K562 (cell line): ENCODE results near the gene ENTPD3. TPM values are rescaled to one million over a fixed set of nuclear protein-coding genes. Genes with fewer than 3 reads are reported as not detected.

ENCODE experiments used
- ATAC-seq: fragments of 200-7000 bp; cut with Tn5 transposase; 3 replicates; pipeline ENCODE4 v1.9.1; 2020; ENCODE audit warnings: moderate library complexity
- BruUV-seq: library from RNA; stranded (reverse); fragments of 400-500 nt; replicated peaks from 2 replicates; lab custom pipeline; 2021; lab: Mats Ljungman, UMichigan
- CTCF ChIA-PET: fragments of 300-600 bp; formaldehyde crosslinking; extraction: SDS; loops from one replicate; lab custom pipeline; 2021; ENCODE audit warnings: low intra/inter-chr PET ratio; lab: Yijun Ruan, JAX
- POLR2A ChIA-PET: fragments of 300-600, 350-650 bp; sonication (Branson Sonifier 250); formaldehyde crosslinking; extraction: SDS; loops from one replicate; lab custom pipeline; 2021; ENCODE audit warnings: antibody characterized with exemption, inconsistent platforms; lab: Yijun Ruan, JAX
- DNase-seq, 4 experiments: peaks; one replicate each; pipeline versions ENCODE4 v3.0.0 to v3.0.0-alpha.2; 2011 to 2018; ENCODE audit warnings: low spot score in 3 of 4, mixed read lengths in 3 of 4; ENCODE audit errors: extremely low read depth in 1 of 4
- FAIRE-seq: peaks from 2 replicates; lab custom pipeline; 2011; peaks lifted over from hg19 to GRCh38; lab: Jason Lieb, UNC
- H2AFZ ChIP-seq: 2 replicates; pipeline ENCODE4 v1.6.0; 2011; ENCODE audit warnings: low read depth, low read length, control low read depth, inconsistent platforms
- H3K27ac ChIP-seq: fragments of 200-600 bp; 3 replicates; pipeline ENCODE4 v1.8.0; 2011; ENCODE audit warnings: low read depth, mild to moderate bottlenecking, control low read depth, inconsistent platforms, low read length, moderate library complexity, mixed read lengths; ENCODE audit errors: extremely low read depth
- H3K27me3 ChIP-seq, 2 experiments: fragments of 300-600 bp in 1 of 2; 2 replicates in 1 of 2; 3 replicates in 1 of 2; pipeline versions ENCODE4 v1.6.0 to v1.8.0; 2011; ENCODE audit warnings: inconsistent platforms in 2 of 2, low read length in 2 of 2, mild to moderate bottlenecking in 1 of 2, mixed read lengths in 1 of 2, moderate library complexity in 1 of 2; ENCODE audit not compliant: control insufficient read depth in 2 of 2, insufficient read depth in 2 of 2
- H3K36me3 ChIP-seq: fragments of 300-600 bp; 3 replicates; pipeline ENCODE4 v1.8.0; 2011; ENCODE audit warnings: mild to moderate bottlenecking, low read length, inconsistent platforms; ENCODE audit not compliant: control insufficient read depth, insufficient read depth
- H3K4me1 ChIP-seq, 2 experiments: fragments of 200-600 bp in 1 of 2; replicated peaks in 1 of 2; 2 replicates in 1 of 2; 3 replicates in 1 of 2; pipeline versions ENCODE4 v1.5.1 to v1.8.0; 2011; ENCODE audit warnings: inconsistent platforms in 2 of 2, low read length in 2 of 2, mild to moderate bottlenecking in 1 of 2, mixed read lengths in 1 of 2, moderate library complexity in 1 of 2; ENCODE audit not compliant: control insufficient read depth in 2 of 2, insufficient read depth in 2 of 2
- H3K4me2 ChIP-seq: 2 replicates; pipeline ENCODE4 v1.6.1; 2011; ENCODE audit warnings: low read length, control low read depth, inconsistent platforms, mixed read lengths; ENCODE audit not compliant: insufficient read depth
- H3K4me3 ChIP-seq: fragments of 200-600 bp; sonication (generic), shearing (Covaris generic); 2 replicates; pipeline ENCODE4 v1.5.1; 2016; ENCODE audit warnings: control low read depth, inconsistent platforms
- H3K79me2 ChIP-seq: fragments of 200-600 bp; 3 replicates; pipeline ENCODE4 v1.8.0; 2011; ENCODE audit warnings: low read length, inconsistent platforms; ENCODE audit not compliant: control insufficient read depth, insufficient read depth
- H3K9ac ChIP-seq, 2 experiments: 2 replicates each; pipeline versions ENCODE4 v1.6.0 to v1.6.1; 2011; ENCODE audit warnings: low read depth in 2 of 2, low read length in 2 of 2, control low read depth in 1 of 2, inconsistent platforms in 1 of 2, mild to moderate bottlenecking in 1 of 2, mixed read lengths in 1 of 2; ENCODE audit not compliant: insufficient read depth in 1 of 2
- H3K9me1 ChIP-seq: one replicate; pipeline ENCODE4 v1.6.0; 2011; ENCODE audit warnings: inconsistent platforms, mild to moderate bottlenecking, low read length, moderate library complexity; ENCODE audit not compliant: control insufficient read depth, insufficient read depth
- H3K9me3 ChIP-seq: replicated peaks from 2 replicates; pipeline ENCODE4 v1.5.1; 2011; ENCODE audit warnings: low read depth, low read length, inconsistent platforms; ENCODE audit not compliant: control insufficient read depth, insufficient read depth
- H4K20me1 ChIP-seq: replicated peaks from 2 replicates; pipeline ENCODE4 v1.6.1; 2011; ENCODE audit warnings: low read length, inconsistent platforms, mixed read lengths; ENCODE audit not compliant: control insufficient read depth, insufficient read depth
- ATF3 ChIP-seq, 2 experiments: fragments of 450-650 bp in 1 of 2; sonication (generic) in 1 of 2; formaldehyde crosslinking in 1 of 2; IDR thresholded peaks in 1 of 2; conservative IDR thresholded peaks in 1 of 2; 2 replicates each; pipeline versions ENCODE4 v1.6.1 to v1.8.1; 2016 to 2023; ENCODE audit warnings: mild to moderate bottlenecking in 2 of 2, moderate library complexity in 2 of 2, inconsistent platforms in 1 of 2, missing genetic modification reagents in 1 of 2
- NFATC3 ChIP-seq: fragments of 450-650 bp; IDR thresholded peaks from 2 replicates; pipeline ENCODE4 v1.6.1; 2017; ENCODE audit warnings: mild to moderate bottlenecking
- POLR2AphosphoS5 ChIP-seq: IDR thresholded peaks from 2 replicates; pipeline ENCODE4 v1.6.1; 2011; ENCODE audit warnings: mild to moderate bottlenecking, low read depth, low read length, moderate library complexity; ENCODE audit not compliant: control insufficient read depth, insufficient read depth
- SAFB2 ChIP-seq: fragments of 200-400 bp; formaldehyde crosslinking; IDR thresholded peaks from 2 replicates; pipeline ENCODE4 v1.6.1; 2018; ENCODE audit warnings: borderline replicate concordance, low read length, low read depth, moderate library complexity; ENCODE audit not compliant: severe bottlenecking
- SRSF7 ChIP-seq: fragments of 200-400 bp; formaldehyde crosslinking; optimal IDR thresholded peaks from 2 replicates; pipeline ENCODE3; 2017; ENCODE audit warnings: mild to moderate bottlenecking, low read depth, low read length
- U2AF1 ChIP-seq: fragments of 200-400 bp; formaldehyde crosslinking; optimal IDR thresholded peaks from 2 replicates; pipeline ENCODE3; 2017; ENCODE audit warnings: mild to moderate bottlenecking, low read depth, low read length, moderate library complexity
- ZEB2 ChIP-seq: fragments of 450-650 bp; IDR thresholded peaks from 2 replicates; pipeline ENCODE4 v1.6.1; 2016
- ZNF232 ChIP-seq: sonication (generic); formaldehyde crosslinking; IDR thresholded peaks from 2 replicates; pipeline ENCODE4 v1.8.0; 2022; ENCODE audit warnings: mild to moderate bottlenecking, missing genetic modification reagents
- ZNF3 ChIP-seq: fragments of 250-450 bp; sonication (Bioruptor Pico); IDR thresholded peaks from 2 replicates; pipeline ENCODE4 v1.5.0; 2021; ENCODE audit warnings: mild to moderate bottlenecking, moderate library complexity
- ZNF551 ChIP-seq: fragments of 250-450 bp; sonication (Bioruptor Pico); IDR thresholded peaks from 2 replicates; pipeline ENCODE4 v1.5.0; 2021; ENCODE audit warnings: mild to moderate bottlenecking, moderate library complexity
- ZNF77 ChIP-seq: fragments of 250-450 bp; sonication (Bioruptor Pico); IDR thresholded peaks from 2 replicates; pipeline ENCODE4 v1.5.0; 2020
- WGBS: fragments of 100-300 bp; shearing (Covaris generic); methylation state at CpG from one replicate; pipeline ENCODE4 v1.1.6; 2016; ENCODE audit warnings: low coverage, mixed read lengths; ENCODE audit not compliant: insufficient coverage; ENCODE audit errors: missing lambda C conversion rate; 5-methylcytosine and 5-hydroxymethylcytosine counted together
- in situ Hi-C: fragments of 300-500 bp; cut with MboI; formaldehyde crosslinking; loops from 4 replicates; pipeline ENCODE4 v1.15.0; 2018; ENCODE audit warnings: inconsistent platforms, mixed read lengths
- intact Hi-C: fragments of 100-400 bp; cut with micrococcal nuclease; formaldehyde crosslinking; loops from 2 replicates; pipeline ENCODE4 v1.14.2; 2022
- polyA plus RNA-seq, 8 experiments: library from polyadenylated mRNA; depleted of rRNA in 4 of 8; stranded (reverse) in 5 of 8; unstranded in 3 of 8; fragments of >200 nt; fragmentation: Nextera tagmentation in 2 of 8; fragmentation: Illumina TruSeq in 1 of 8; extraction: Ambion mirVana in 2 of 8; extraction: Trizol in 1 of 8; gene quantifications; 2 replicates each; pipeline versions ENCODE4 v1.2.1 to v1.2.3, GENCODE V29; 2011 to 2014; ENCODE audit warnings: inconsistent platforms in 1 of 8, missing spikeins in 1 of 8
- total RNA-seq, 7 experiments: library from RNA; depleted of rRNA in 6 of 7; stranded (reverse); fragments of >200 nt in 6 of 7; fragmentation: Illumina TruSeq in 2 of 7; extraction: Trizol in 2 of 7; gene quantifications; 2 replicates each; pipeline versions ENCODE4 v1.2.1 to v1.2.3, GENCODE V29; 2011 to 2021; ENCODE audit warnings: low replicate concordance in 1 of 7
- TF ChIP-seq, protein P1 (sequence below), 2 experiments: fragments of 150-350 bp in 1 of 2; IDR thresholded peaks; 2 replicates each; pipeline ENCODE4 v1.6.1; 2012 to 2016; ENCODE audit warnings: low read depth in 2 of 2, low read length in 2 of 2, mild to moderate bottlenecking in 1 of 2, moderate library complexity in 1 of 2

The ENTPD3 gene
- total and polyA plus RNA-seq, 9 of the 15 experiments (the other 6 are each of a cell fraction or from before 2014, with no cell fraction given) = 0.23 to 2.1 (median 0.58) TPM

- TF ChIP-seq, protein P1, sequence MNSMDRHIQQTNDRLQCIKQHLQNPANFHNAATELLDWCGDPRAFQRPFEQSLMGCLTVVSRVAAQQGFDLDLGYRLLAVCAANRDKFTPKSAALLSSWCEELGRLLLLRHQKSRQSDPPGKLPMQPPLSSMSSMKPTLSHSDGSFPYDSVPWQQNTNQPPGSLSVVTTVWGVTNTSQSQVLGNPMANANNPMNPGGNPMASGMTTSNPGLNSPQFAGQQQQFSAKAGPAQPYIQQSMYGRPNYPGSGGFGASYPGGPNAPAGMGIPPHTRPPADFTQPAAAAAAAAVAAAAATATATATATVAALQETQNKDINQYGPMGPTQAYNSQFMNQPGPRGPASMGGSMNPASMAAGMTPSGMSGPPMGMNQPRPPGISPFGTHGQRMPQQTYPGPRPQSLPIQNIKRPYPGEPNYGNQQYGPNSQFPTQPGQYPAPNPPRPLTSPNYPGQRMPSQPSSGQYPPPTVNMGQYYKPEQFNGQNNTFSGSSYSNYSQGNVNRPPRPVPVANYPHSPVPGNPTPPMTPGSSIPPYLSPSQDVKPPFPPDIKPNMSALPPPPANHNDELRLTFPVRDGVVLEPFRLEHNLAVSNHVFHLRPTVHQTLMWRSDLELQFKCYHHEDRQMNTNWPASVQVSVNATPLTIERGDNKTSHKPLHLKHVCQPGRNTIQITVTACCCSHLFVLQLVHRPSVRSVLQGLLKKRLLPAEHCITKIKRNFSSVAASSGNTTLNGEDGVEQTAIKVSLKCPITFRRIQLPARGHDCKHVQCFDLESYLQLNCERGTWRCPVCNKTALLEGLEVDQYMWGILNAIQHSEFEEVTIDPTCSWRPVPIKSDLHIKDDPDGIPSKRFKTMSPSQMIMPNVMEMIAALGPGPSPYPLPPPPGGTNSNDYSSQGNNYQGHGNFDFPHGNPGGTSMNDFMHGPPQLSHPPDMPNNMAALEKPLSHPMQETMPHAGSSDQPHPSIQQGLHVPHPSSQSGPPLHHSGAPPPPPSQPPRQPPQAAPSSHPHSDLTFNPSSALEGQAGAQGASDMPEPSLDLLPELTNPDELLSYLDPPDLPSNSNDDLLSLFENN (IDR thresholded peaks at IDR 0.05; ENCODE audit: low read depth in 2 of 2, low read length in 2 of 2) = no peak
Measured at GRCh38 chr3:40452562-40452875, 65.5 kb downstream of the ENTPD3 start (continued).

- CTCF ChIA-PET = interaction anchor here (0.6 to 1.2 kb wide), 2 partner anchors 126 to 258 kb away, joined by 3 to 4 read pairs; no protein-coding TSS in a partner anchor
- intact Hi-C loops (loop anchor here (1.0 to 10.0 kb wide), 3 partner anchors 72 to 1068 kb away; partner anchors contain the start of genes SLC25A38 and ZNF621), in situ Hi-C loops (loop anchor here (25.0 kb wide), 1 partner anchor 1041 kb away; the partner anchor contains the start of gene RPSA)
- Histone ChIP-seq H3K36me3 (peaks cover 6% of the 10 kb centered on the region), H3K9me1 (no peaks in the 10 kb centered on the region), H4K20me1 (no peaks in the 10 kb centered on the region), H2AFZ (peak overlapping the region; percentile 95), H3K79me2 (peaks cover 21% of the 10 kb centered on the region), H3K4me3 (peak overlapping the region; percentile 57), H3K27ac (peak overlapping the region; percentile 86), H3K9ac (peak overlapping the region; percentile 81 to 95), H3K4me1 (peaks cover 8 to 13% of the 10 kb centered on the region in 2 experiments; a peak in 4 of 5 replicates), H3K27me3 (no peaks in the 10 kb centered on the region), H3K9me3 (no peaks in the 10 kb centered on the region), H3K4me2 (peak overlapping the region; percentile 85)
- POLR2A ChIA-PET = interaction anchor here (0.5 to 4.4 kb wide), 12 partner anchors 9 to 310 kb away, joined by 3 to 37 read pairs (median 4); partner anchors contain the start of genes EIF1B and ZNF620
- WGBS = under 1% methylated on average over 41 of the region's 41 CpGs
- peak; percentile 95 for ATAC-seq
- no TSS peak for BruUV-seq
- peak; percentile 99 to 100 (median 99) for DNase-seq
- peak; percentile 100 for FAIRE-seq
- TF ChIP-seq ZNF232 (CRISPR knock-in tag) = no peak
- TF ChIP-seq SRSF7 = no peak
- no peak for TF ChIP-seq ZNF3 (CRISPR knock-in tag)
- peak; percentile 77 for TF ChIP-seq POLR2AphosphoS5
- no peak for TF ChIP-seq NFATC3
- TF ChIP-seq ZNF77 (CRISPR knock-in tag) = no peak
- no peak for TF ChIP-seq ZNF551 (CRISPR knock-in tag)
- TF ChIP-seq SAFB2 = no peak
- no peak for TF ChIP-seq U2AF1
- peak; percentile 100 for TF ChIP-seq ATF3 (IDR thresholded peaks at IDR 0.05)
- peak; percentile 95 for TF ChIP-seq ATF3 (CRISPR knock-in tag; conservative IDR thresholded peaks at IDR 0.05)
- no peak for TF ChIP-seq ZEB2
Measured at GRCh38 chr3:40452876-40453730, 66.1 kb downstream of the ENTPD3 start.
